HUDEP-2 (cell line): ENCODE results near the gene GRK1.
"Not testable (repeated sequence)": the region's sequence is repeated elsewhere in the genome, so short reads cannot be mapped to it uniquely, and the experiment has no call there.

Experiments
- DNase-seq, 76 experiments: peaks; one replicate each; lab custom pipeline; 2025; ENCODE audit not compliant: unreplicated experiment in 76 of 76; lab: John Stamatoyannopoulos, UW

The GRK1 gene

DNA sequence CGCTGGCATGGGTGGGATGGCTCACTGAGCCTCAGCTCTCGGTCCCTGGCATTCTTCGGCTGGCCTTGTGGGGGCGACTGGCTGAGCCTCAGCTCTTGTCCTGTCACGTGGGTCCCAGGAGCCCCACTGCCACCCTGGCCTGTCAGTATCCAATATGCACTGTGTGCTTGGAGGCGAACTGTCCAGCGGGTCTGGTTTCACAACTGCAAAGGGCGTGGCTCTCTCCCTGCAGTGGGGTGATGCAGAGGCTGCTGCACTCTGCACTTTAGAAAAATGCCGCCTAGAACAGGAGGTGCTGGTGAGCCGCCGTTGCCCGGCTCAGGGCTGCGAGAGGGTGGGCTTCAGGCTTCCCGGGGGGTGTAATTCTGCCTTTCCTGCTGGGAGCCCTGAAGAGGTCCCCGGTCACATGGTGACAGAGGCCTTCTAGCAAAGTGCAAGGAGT, 75.0 kb downstream of the GRK1 start:
- peak in 8 of 76 experiments; percentile 3 to 24 (median 14) for DNase-seq

DNA sequence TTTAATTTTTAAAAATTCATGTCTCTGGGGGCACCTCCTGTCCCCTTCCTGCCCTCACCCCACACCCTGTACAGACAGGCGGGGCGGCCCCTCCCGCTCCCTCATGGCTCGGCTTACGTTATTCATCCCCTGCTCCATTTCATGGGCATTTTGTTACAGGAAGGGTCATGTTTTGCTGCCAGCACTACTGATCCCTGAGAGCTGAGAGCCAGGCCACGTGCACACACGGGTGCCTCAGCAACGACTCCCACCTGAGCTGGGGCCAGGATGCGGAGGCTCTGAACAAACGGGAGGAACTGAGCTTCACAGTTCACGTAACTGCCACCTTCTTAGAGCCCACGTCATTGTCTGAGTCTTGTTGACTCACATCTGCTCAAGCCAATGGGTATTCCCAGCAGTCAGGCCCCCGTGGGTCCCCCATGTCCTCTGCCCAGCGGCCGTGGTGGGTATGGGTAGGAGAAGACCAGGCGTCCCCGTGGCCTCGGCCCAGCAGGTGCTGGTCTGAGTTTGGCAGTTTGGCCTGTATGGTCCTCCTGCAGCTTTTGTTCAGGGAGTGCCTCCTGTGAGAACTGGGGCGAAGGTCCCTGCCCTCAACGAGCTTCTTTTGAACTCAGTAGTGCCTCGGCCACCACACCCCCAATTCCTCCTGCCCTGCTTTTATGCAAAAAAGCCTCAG, 75.6 kb downstream of the GRK1 start:
- no peak for DNase-seq

DNA sequence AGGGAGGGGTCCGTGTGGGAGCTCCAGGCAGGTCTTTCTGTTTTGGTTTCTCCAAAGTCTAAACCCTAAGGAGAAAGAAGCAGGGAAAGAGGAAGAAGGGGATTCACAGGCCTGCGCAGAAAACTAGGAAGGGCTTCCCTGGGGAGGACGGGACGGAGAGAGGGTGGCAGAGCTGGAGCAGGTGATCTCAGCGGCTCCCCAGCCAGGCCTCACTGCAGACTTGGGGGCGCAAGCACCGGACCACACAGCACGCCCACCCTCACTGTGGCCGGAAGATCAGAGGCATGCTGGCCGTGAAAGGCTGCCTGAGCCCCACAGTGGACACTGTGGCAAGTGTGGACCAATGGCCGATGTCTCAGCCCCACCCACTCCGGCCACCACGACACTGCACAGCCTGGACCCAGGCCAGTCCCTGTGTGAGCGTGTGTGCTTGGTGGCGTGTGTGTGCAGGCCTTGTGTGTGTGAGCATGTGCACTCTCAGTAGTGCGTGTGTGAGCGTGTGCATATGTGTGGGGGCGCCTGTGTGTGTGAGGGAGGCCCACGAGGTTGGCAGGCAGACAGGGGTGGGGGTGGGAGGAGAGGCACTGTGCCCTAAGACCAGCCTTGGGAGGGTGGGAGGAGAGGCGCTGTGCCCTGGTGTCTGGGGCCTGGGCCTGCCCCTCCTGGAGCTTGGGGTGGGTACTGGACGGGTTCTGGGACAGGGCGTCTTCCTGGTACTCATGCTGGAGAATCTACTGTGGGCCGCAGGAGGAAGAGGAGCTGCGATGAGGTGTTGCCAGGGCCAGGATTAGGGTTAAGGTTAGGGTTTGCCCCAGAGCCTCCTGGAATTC, 76.6 kb downstream of the GRK1 start:
- no peak for DNase-seq

DNA sequence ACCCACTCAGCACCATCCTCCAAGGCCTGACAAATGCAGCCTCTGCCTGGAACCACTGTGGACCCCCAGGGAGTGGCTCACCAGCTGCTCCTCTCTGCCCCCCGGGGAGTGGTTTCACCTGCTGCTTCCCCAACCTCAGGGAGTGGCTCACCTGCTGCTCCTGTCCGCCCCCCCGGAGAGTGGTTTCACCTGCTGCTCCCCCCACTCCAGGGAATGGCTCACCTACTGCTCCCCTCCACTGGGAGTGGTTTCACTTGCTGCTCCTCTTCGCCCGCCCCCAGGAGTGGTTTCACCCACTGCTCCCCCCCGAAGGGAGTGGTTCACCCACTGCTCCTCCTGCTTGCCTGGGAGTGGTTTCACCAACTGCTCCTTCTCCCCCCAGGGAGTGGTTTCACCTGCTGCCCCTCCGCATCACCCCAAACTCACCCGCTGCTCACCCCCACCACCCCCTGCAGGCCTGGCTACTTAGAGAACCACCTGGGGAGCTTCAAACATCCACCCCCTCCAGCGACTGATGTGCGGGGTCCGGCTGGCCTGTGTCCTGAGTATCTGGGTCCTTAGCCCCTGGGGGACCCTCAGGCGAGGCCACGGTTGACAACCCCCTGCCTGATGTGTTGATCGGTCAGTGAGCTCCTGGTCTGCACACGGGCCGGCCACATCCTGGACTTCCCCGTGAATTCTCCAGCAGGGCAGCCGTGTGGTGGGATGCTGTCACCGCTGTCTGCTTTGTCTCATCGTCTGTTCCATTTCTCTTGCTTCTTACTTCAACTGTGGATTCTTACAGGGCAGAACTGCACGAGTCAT, 77.4 kb downstream of the GRK1 start:
- no peak for DNase-seq

DNA sequence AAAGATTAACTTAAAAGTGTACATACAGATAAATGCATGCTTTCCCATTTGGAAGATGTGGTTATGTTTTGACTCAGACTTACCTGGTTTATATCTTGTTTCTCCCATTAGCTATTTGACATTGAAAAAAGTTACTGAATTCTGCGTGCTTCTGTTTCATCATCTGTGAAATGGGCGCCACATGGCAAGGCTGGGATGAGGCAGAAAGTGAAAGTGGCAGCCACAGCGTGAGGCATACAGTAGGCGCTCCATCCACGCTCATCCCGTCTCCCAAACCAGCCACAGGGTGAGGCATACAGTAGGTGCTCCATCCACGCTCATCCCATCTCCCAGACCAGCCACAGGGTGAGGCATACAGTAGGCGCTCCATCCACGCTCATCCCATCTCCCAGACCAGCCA, 78.0 kb downstream of the GRK1 start:
- DNase-seq: no peak

DNA sequence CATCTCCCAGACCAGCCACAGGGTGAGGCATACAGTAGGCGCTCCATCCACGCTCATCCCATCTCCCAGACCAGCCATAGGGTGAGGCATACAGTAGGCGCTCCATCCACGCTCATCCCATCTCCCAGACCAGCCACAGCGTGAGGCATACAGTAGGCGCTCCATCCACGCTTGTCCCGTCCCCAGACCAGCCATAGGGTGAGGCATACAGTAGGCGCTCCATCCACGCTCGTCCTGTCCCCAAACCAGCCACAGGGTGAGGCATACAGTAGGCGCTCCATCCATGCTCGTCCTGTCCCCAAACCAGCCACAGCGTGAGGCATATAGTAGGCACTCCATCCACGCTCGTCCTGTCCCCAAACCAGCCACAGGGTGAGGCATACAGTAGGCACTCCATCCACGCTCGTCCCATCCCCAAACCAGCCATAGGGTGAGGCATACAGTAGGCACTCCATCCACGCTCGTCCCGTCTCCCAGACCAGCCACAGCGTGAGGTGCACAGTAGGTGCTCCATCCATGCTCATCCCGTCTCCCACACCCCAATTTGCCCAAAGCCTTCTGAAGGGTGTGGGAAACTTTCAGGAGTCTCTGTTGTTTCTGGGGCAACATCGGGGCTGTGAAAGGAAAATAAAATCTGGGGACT, 78.6 kb downstream of the GRK1 start:
- DNase-seq: not testable (repeated sequence)

DNA sequence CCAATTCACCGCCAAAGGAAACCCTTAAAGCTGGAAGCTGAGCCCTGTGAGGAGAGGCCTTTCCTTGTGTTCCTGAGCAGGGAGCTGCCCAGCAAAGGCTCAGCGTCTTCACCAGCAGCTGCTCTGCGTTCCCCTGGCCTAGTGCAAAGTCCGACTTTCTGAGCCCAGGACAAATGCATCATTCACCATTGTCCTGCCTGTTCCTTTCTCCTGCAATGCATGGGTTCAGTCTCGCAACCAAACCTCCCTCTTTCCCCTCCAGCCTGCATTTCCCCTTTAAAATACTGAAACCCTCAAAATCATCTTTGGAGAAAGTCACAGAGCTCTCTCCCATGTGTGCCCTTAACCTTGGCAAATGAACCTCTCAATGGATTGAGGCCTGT, 79.1 kb downstream of the GRK1 start:
- no peak for DNase-seq

DNA sequence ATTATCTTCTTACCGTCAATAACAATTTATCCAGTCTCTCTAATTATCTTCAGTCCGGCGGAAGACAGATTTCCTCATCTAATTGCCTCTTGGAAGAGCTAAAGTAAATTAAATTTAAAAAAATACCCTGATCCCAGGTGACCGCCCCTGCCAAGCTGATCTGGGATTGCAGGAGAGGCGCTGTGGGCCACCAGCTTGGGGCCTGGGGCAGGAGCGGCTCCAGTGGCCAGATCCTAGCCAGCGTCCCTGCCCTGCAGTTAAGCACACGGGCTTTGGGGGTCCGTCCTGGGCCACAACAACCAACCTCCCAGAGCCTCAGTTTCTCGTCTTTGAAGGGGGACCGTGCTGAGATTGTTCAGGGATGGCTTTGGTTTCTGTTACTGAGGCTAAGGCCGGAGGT, 79.7 kb downstream of the GRK1 start:
- DNase-seq: no peak

DNA sequence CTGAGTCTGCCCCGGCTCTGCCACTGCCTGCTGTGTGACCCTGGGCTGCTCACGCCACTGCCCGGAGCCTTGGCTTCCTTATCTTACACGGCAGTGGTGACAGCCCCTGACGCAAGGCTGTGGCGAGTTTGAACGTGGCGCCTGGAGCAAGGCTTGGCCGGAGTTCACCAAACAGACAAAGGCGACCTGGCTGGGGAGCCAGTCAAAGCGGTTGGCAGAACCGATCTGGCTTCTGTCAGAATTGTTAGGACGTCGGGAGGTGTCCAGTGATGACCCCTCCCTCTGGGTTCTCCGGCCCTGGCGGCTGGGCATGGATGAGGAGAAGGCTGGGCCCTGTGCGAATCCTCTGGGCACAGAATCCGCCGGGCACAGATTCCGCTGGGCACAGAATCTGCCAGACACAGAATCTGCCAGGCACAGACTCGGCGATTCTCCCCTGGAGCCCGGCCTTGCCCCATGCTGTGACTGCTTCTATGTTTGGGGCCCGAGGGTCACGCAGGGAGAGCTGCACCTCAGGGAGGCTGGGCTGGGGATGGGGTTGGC, 80.3 kb downstream of the GRK1 start:
- no peak for DNase-seq

DNA sequence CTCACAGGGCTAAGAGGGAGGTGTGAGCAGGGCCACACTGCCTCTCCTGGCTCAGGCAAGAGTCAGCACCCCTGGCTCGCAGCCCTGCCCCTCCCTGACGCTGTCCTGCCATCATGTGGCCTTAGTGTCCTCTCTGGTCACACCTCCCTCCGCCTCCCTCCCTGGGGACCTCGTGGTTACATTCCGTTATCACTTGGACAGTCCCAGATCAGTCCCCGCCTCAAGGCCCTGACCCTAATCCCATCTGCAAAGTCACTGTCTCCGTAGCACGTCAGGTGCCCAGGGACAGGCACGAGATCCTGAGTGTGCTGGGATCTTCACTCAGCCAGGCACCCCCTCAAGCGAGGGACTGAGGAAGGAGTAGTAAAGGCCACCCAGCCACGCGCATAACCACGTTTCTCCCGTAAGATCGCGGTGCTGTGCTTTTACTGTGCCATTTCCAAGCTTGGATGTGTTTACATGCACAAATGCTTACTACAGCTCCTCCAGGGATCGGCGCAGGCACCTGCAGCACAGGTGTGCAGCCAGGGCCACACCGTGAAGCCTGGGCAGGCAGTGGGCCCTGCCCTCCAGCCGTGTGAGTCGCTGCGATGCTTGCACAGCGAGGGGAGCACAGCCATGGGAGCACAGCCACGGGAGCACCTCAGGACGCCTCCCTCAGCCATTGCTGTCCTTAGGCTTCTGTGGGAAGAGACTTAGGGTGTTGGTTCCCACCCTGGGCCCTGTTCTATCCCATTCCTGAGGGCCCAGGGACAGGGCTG, 81.3 kb downstream of the GRK1 start:
- DNase-seq: peak in 10 of 76 experiments; percentile 5 to 50 (median 18)

DNA sequence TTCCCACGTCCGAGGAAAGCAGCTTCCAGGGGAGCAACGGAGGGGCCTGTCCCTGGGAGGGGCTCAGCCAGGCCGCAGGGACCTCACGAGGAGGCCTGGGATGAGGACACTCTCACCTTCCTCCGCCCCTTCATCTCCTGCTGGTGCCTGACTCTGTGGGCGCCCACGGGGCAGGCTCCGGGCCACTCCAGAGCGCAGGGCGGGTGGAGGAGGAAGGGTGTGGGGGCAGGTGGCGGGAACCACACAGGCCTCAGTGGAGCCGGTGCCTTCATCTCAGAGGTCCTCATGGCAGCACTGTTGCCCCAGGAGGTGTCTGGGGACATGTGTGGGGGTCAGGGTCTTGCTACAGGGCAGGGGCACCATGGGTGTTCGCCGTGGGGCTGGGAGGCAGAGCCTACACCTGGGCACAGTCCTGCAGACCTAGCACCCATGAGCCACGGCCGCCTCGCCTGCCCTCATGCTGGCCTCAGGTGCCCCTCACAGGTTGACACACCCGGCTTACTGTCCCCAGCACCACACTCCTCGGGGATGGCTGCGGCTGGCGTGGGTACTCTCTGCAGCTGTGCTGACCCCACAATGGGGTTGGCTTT, 81.9 kb downstream of the GRK1 start:
- no peak for DNase-seq

DNA sequence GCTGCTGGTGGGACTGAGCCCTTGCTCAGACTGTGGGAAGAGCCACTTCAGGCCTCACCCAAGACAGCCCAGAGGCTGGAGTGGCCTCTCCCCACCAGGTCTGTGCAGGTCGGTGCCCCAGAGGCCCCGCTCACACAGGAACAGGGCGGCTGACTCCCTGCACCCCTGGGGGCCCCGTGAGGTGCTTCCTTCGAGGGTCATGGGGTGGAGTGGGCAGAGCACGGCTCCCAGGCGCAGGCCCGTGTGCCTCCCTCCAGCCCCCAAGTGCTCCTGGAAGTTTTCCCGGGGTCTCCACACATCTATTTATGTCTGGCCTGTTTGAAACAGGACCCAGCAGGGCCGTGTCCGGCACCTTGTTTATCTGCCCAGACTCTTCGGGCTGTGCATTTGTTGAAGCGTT, 82.5 kb downstream of the GRK1 start:
- DNase-seq: no peak

DNA sequence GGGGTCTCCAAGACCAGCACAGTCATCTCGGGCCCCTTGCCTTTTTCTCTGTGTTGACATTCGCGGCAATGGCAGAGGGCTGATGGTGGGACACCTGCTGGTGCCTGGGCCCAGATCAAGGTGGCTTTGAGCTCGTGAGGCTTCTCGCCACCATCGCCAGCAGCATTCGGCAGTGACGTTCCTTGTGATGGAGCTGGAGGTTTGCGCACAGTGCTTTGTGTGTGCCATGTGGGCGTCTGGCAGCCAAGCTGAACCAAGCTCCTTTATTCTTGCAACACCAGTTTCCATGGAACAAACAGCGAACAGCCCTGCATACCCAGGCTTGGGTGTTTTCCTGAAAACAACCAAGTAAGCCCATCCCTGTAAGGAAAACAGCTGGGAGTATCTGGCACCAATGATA, 82.9 kb downstream of the GRK1 start:
- no peak for DNase-seq

DNA sequence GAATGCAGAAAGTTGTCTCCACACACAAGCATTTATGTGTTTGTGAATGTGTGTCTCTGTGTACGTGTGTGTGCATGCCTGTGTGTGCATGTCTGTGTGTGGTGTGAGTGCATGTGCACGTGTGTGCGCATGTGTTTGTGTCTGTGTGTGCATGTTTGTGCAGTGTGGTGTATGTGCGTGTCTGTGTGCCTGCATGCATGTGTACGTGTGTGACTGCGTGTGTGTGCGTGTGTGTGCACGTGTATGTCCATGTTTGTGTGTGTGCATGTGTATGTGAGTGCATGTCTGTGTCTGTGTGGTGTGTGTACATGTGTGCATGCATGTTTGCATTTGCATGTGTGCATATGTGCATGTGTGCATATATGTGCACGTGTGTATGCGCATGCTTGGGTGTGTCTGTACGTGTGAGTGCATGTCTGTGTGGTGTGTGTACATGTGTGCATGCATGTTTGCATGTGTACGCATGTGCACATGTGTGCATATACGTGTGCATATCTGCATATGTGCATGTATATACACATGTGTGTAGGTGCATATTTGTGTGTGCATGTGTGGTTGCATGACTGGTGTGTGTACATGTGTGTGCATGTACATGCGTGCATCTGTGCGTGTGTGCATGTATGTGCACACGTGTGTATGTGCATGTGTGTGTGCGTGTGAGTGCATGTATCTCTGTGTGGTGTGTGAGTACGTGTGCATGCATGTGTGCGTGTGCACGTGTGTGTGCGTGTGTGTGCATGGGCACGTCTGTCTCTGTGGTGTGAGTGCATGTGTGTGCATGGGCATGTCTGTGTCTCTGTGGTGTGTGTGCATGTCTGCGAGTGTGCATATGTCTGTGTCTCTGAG, 83.8 kb downstream of the GRK1 start:
- DNase-seq: no peak

DNA sequence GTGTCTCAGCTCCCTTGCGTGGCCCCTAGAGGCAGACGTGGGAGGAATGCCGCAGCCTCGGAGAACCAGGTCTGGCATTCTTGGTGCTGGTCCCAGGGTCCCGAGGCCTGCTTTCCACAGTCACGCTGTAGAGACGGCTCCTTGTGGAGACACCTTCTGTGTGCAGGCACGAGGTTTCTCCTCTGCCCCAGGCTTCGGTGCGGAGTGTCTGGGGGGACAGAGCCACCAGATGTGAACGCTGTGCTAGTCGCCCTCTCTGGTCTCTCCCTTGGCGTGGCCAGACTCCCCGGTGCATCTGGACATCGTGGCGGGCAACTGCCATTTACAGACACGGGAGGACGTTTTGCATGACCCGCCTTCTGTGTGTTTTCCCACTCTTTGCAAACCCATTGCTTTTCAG, 84.5 kb downstream of the GRK1 start:
- DNase-seq: no peak

DNA sequence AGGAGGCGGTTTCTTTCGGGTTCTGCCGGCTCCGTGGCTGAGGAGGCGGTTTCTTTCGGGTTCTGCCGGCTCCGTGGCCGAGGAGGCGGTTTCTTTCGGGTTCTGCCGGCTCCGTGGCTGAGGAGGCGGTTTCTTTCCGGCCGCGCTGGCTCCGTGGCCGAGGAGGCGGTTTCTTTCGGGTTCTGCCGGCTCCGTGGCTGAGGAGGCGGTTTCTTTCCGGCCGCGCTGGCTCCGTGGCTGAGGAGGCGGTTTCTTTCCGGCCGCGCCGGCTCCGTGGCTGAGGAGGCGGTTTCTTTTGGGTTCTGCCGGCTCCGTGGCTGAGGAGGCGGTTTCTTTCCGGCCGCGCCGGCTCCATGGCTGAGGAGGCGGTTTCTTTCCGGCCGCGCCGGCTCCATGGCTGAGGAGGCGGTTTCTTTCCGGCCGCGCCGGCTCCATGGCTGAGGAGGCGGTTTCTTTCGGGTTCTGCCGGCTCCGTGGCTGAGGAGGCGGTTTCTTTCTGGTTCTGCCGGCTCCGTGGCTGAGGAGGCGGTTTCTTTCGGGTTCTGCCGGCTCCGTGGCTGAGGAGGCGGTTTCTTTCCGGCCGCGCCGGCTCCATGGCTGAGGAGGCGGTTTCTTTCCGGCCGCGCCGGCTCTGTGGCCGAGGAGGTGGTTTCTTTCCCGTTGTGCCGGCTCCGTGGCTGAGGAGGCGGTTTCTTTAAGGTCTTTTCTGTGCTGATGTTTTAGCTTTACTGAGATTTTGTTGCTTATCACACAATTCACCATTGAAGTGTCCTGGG, 85.4 kb downstream of the GRK1 start:
- not testable (repeated sequence) for DNase-seq

DNA sequence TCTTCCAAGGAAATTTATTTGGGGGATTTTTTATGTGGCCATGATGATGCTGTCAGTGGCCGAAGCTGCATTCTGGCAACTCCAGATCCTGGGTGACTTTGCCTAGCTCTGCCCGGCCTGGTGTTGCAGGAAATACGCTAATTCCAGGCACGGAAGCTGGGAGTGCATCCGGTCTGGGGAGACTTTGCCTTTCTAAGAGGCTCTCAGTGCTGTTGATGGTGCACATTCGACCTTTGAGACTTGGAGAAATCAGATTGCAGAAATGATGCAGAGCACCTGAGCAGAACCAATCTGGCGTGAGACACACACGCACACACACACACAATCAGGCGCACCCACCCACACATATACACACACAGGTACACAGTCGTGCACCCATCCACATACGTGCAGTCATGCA, 86.2 kb downstream of the GRK1 start:
- no peak for DNase-seq

DNA sequence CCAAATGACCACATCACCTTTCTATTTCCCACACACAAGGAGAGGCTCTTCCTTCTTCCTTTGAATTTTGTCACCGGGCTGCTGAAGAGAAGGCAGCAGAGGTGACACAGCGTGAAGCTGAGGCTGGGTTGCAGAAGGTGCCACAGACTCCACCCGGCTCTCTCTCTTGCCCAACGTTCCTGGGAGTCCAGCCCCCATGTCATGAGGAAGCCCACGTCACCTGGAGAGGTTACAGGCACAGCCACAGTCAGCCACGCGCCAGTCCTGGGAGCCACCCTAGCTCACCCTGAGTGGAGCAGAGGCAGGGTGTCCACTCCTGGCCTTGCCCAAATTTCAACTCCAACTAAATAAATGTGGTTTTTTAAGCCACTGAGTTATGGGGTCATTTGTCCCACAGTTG, 87.2 kb downstream of the GRK1 start:
- no peak for DNase-seq
